SH-SY5Y (cell line): ENCODE results near the gene TMEM131.

Source experiments
- GATA2 ChIP-seq: IDR thresholded peaks from 2 replicates; pipeline ENCODE4 v1.6.1; 2011; ENCODE audit warnings: mild to moderate bottlenecking, low read depth, low read length
- GATA3 ChIP-seq: IDR thresholded peaks from 2 replicates; pipeline ENCODE4 v1.6.1; 2011; ENCODE audit warnings: low read depth, mild to moderate bottlenecking, low read length, moderate library complexity

DNA sequence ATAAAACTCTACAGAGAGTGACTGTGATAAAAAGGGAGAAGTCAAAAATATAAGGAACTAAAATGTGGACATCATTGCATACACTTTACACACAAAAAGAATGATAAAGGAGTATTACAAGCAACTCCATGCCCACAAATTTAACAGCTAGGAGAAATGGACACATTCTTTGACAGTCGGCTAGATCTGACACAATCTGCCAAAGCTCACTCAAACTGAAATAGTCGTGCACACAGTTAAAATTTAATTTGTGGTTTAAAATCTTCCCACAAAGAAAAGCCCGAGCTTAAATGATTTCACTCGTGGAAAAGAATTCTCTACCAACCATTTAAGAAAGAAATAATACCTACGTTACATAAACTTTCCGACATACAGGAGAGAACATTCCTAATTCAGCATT lies 149.9 kb downstream of the TMEM131 start:
- no peak for TF ChIP-seq GATA2
- TF ChIP-seq GATA3: no peak
